K562 (cell line): ENCODE results near the gene ADD1. TPM values are rescaled to one million over a fixed set of nuclear protein-coding genes. Genes with fewer than 3 reads are reported as not detected.

Source experiments
- MYBL2 ChIP-seq, 2 experiments: fragments of 450-650 bp in 1 of 2; sonication (generic) in 1 of 2; formaldehyde crosslinking in 1 of 2; IDR thresholded peaks; 2 replicates each; pipeline versions ENCODE4 v1.6.1 to v1.8.1; 2017 to 2022; ENCODE audit warnings: borderline replicate concordance in 1 of 2, inconsistent platforms in 1 of 2, low read depth in 1 of 2, mild to moderate bottlenecking in 1 of 2, missing genetic modification reagents in 1 of 2, moderate library complexity in 1 of 2
- POLR2H ChIP-seq: IDR thresholded peaks from 2 replicates; pipeline ENCODE4 v1.6.1; 2016; ENCODE audit warnings: missing genetic modification characterization, low read depth, mild to moderate bottlenecking, control low read depth, missing compliant biosample characterization, moderate library complexity
- RFX7 ChIP-seq: fragments of 250-450 bp; sonication (Bioruptor Pico); IDR thresholded peaks from 2 replicates; pipeline ENCODE4 v1.5.1; 2021; ENCODE audit warnings: mild to moderate bottlenecking
- SMARCE1 ChIP-seq: fragments of 450-650 bp; IDR thresholded peaks from 2 replicates; pipeline ENCODE4 v1.7.1; 2016; ENCODE audit warnings: mild to moderate bottlenecking
- polyA plus RNA-seq, 8 experiments: library from polyadenylated mRNA; depleted of rRNA in 4 of 8; stranded (reverse) in 5 of 8; unstranded in 3 of 8; fragments of >200 nt; fragmentation: Nextera tagmentation in 2 of 8; fragmentation: Illumina TruSeq in 1 of 8; extraction: Ambion mirVana in 2 of 8; extraction: Trizol in 1 of 8; gene quantifications; 2 replicates each; pipeline versions ENCODE4 v1.2.1 to v1.2.3, GENCODE V29; 2011 to 2014; ENCODE audit warnings: inconsistent platforms in 1 of 8, missing spikeins in 1 of 8
- total RNA-seq, 7 experiments: library from RNA; depleted of rRNA in 6 of 7; stranded (reverse); fragments of >200 nt in 6 of 7; fragmentation: Illumina TruSeq in 2 of 7; extraction: Trizol in 2 of 7; gene quantifications; 2 replicates each; pipeline versions ENCODE4 v1.2.1 to v1.2.3, GENCODE V29; 2011 to 2021; ENCODE audit warnings: low replicate concordance in 1 of 7
- TF ChIP-seq, protein P1 (sequence below): sonication (generic); formaldehyde crosslinking; IDR thresholded peaks from 2 replicates; pipeline ENCODE4 v1.8.1; 2023; ENCODE audit warnings: missing genetic modification reagents, mild to moderate bottlenecking, borderline replicate concordance

ADD1 gene
- total and polyA plus RNA-seq, 9 of the 15 experiments (the other 6 are each of a cell fraction or from before 2014, with no cell fraction given): 17.5 to 153 (median 74.0) TPM

DNA sequence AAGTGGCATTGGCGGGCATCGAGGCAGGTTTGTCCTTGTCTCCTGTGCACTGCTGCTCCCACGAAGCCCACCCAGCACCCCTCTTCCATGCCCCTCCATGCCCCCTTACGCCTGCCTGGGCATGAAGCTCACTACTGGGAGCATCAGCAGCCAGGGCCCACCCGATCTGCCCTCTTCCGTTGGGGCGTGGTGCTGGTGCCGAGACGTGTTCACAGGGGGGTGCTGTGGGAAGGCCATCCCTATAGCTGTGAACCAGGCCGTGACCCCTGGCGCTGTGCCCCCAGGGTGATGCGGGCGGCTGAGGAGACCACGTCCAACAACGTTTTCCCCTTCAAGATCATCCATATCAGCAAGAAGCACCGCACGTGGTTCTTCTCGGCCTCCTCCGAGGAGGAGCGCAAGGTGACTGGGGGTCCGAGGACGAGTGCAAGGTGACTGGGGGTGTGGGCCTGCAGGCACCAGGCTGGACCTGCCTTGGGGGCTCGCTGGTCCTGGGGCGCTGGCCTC is 19.3 kb upstream of the ADD1 start (continued):
- TF ChIP-seq, protein P1, sequence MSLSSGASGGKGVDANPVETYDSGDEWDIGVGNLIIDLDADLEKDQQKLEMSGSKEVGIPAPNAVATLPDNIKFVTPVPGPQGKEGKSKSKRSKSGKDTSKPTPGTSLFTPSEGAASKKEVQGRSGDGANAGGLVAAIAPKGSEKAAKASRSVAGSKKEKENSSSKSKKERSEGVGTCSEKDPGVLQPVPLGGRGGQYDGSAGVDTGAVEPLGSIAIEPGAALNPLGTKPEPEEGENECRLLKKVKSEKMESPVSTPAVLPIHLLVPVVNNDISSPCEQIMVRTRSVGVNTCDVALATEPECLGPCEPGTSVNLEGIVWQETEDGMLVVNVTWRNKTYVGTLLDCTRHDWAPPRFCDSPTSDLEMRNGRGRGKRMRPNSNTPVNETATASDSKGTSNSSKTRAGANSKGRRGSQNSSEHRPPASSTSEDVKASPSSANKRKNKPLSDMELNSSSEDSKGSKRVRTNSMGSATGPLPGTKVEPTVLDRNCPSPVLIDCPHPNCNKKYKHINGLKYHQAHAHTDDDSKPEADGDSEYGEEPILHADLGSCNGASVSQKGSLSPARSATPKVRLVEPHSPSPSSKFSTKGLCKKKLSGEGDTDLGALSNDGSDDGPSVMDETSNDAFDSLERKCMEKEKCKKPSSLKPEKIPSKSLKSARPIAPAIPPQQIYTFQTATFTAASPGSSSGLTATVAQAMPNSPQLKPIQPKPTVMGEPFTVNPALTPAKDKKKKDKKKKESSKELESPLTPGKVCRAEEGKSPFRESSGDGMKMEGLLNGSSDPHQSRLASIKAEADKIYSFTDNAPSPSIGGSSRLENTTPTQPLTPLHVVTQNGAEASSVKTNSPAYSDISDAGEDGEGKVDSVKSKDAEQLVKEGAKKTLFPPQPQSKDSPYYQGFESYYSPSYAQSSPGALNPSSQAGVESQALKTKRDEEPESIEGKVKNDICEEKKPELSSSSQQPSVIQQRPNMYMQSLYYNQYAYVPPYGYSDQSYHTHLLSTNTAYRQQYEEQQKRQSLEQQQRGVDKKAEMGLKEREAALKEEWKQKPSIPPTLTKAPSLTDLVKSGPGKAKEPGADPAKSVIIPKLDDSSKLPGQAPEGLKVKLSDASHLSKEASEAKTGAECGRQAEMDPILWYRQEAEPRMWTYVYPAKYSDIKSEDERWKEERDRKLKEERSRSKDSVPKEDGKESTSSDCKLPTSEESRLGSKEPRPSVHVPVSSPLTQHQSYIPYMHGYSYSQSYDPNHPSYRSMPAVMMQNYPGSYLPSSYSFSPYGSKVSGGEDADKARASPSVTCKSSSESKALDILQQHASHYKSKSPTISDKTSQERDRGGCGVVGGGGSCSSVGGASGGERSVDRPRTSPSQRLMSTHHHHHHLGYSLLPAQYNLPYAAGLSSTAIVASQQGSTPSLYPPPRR (CRISPR knock-in tag): no peak
- TF ChIP-seq RFX7 (CRISPR knock-in tag) (no peak), POLR2H (no peak), SMARCE1 (no peak), MYBL2 (IDR thresholded peaks at IDR 0.05; ENCODE audit: low read depth) (no peak), MYBL2 (CRISPR knock-in tag; IDR thresholded peaks at IDR 0.05; ENCODE audit: borderline replicate concordance) (no peak)
- TF ChIP-seq, all 486 proteins: peak for 0
